WTC11 (cell line): Measurements from ENCODE around the gene NUDCD3. TPM values are rescaled to one million over a fixed set of nuclear protein-coding genes. Genes with fewer than 3 reads are reported as not detected.

Experiments
- ATAC-seq: fragments of 200-7000 bp; cut with Tn5 transposase; 2 replicates; pipeline ENCODE4 v1.10.0; 2021; ENCODE audit warnings: mild to moderate bottlenecking, moderate library complexity
- CTCF ChIA-PET: fragments of 300-600 bp; sonication (Branson Sonifier 250); formaldehyde crosslinking; loops from one replicate; lab custom pipeline; 2021; ENCODE audit warnings: antibody characterized with exemption; lab: Charles Lee
- POLR2A ChIA-PET: fragments of 350-600 bp; sonication (Branson Sonifier 250); formaldehyde crosslinking; loops from one replicate; lab custom pipeline; 2021; ENCODE audit warnings: antibody characterized with exemption; lab: Charles Lee
- DNase-seq: peaks from one replicate; pipeline ENCODE4 v3.0.0; 2021; ENCODE audit warnings: low spot score
- H3K27ac Mint-ChIP-seq: 2 replicates; pipeline ENCODE4 v1.8.0; 2021; ENCODE audit warnings: mixed read lengths
- H3K27me3 Mint-ChIP-seq: 2 replicates; pipeline ENCODE4 v1.8.0; 2021; ENCODE audit warnings: low read depth, mild to moderate bottlenecking, moderate library complexity, mixed read lengths
- H3K36me3 Mint-ChIP-seq: 2 replicates; pipeline ENCODE4 v1.8.0; 2021; ENCODE audit warnings: mixed read lengths
- H3K4me1 Mint-ChIP-seq: 2 replicates; pipeline ENCODE4 v1.8.0; 2022; ENCODE audit warnings: mixed read lengths
- H3K4me3 Mint-ChIP-seq: 2 replicates; pipeline ENCODE4 v1.8.0; 2021; ENCODE audit warnings: mild to moderate bottlenecking, moderate library complexity, mixed read lengths
- H3K9me3 Mint-ChIP-seq: 2 replicates; pipeline ENCODE4 v1.8.0; 2021; ENCODE audit warnings: mixed read lengths
- ATF3 ChIP-seq: sonication (generic); formaldehyde crosslinking; conservative IDR thresholded peaks from 2 replicates; pipeline ENCODE4 v1.8.1; 2022; ENCODE audit warnings: mild to moderate bottlenecking, missing genetic modification reagents
- CREB1 ChIP-seq: sonication (generic); formaldehyde crosslinking; IDR thresholded peaks from 2 replicates; pipeline ENCODE4 v1.8.0; 2023; ENCODE audit warnings: mild to moderate bottlenecking, missing genetic modification reagents
- CTCF ChIP-seq: fragments of 200-600 bp; IDR thresholded peaks from 2 replicates; pipeline ENCODE4 v1.8.0; 2022; ENCODE audit warnings: antibody characterized with exemption
- EMX1 ChIP-seq: fragments of 250-450 bp; sonication (Bioruptor Pico); IDR thresholded peaks from 2 replicates; pipeline ENCODE4 v1.8.0; 2021; ENCODE audit warnings: mild to moderate bottlenecking
- FOXK1 ChIP-seq: sonication (generic); formaldehyde crosslinking; IDR thresholded peaks from 2 replicates; pipeline ENCODE4 v1.8.0; 2022; ENCODE audit warnings: mild to moderate bottlenecking, moderate library complexity, missing genetic modification reagents
- FOXP4 ChIP-seq: sonication (generic); formaldehyde crosslinking; IDR thresholded peaks from 2 replicates; pipeline ENCODE4 v1.8.0; 2022; ENCODE audit warnings: mild to moderate bottlenecking, missing genetic modification reagents
- GTF2I ChIP-seq: fragments of 250-450 bp; sonication (Bioruptor Pico); conservative IDR thresholded peaks from 2 replicates; pipeline ENCODE4 v1.4.0; 2021; ENCODE audit warnings: mild to moderate bottlenecking
- IRF1 ChIP-seq: sonication (generic); formaldehyde crosslinking; IDR thresholded peaks from 2 replicates; pipeline ENCODE4 v1.8.0; 2023; ENCODE audit warnings: missing genetic modification reagents
- NFYB ChIP-seq: sonication (generic); formaldehyde crosslinking; conservative IDR thresholded peaks from 2 replicates; pipeline ENCODE4 v1.8.0; 2022; ENCODE audit warnings: low read depth, missing genetic modification reagents
- NR1H2 ChIP-seq: sonication (generic); formaldehyde crosslinking; IDR thresholded peaks from 2 replicates; pipeline ENCODE4 v1.9.0; 2021; ENCODE audit warnings: mild to moderate bottlenecking, moderate library complexity, missing genetic modification reagents
- SMAD3 ChIP-seq: sonication (generic); formaldehyde crosslinking; IDR thresholded peaks from 2 replicates; pipeline ENCODE4 v1.8.0; 2022; ENCODE audit warnings: missing genetic modification reagents, mild to moderate bottlenecking, borderline replicate concordance
- STAT6 ChIP-seq: sonication (generic); formaldehyde crosslinking; conservative IDR thresholded peaks from 2 replicates; pipeline ENCODE4 v1.8.1; 2023; ENCODE audit warnings: mild to moderate bottlenecking, low read depth, missing genetic modification reagents, moderate library complexity
- ZNF512 ChIP-seq: sonication (generic); formaldehyde crosslinking; IDR thresholded peaks from 2 replicates; pipeline ENCODE4 v1.8.1; 2022; ENCODE audit warnings: missing genetic modification reagents, borderline replicate concordance
- ZNF532 ChIP-seq: fragments of 250-450 bp; sonication (Bioruptor Pico); IDR thresholded peaks from 2 replicates; pipeline ENCODE4 v1.9.0; 2021; ENCODE audit warnings: mild to moderate bottlenecking, borderline replicate concordance
- total RNA-seq: library from RNA; stranded (reverse); gene quantifications from 3 replicates; pipeline ENCODE4 v1.2.3, GENCODE V29; 2021

Gene NUDCD3
- total RNA-seq, 1 experiment from 2014 or later: 71.8 TPM

- no peak for TF ChIP-seq NFYB (CRISPR knock-in tag)
- TF ChIP-seq EMX1 (CRISPR knock-in tag): no peak
- TF ChIP-seq ZNF512 (CRISPR knock-in tag): no peak
- no peak for TF ChIP-seq NR1H2
- TF ChIP-seq CREB1: no peak
- TF ChIP-seq STAT6: no peak
- no peak for TF ChIP-seq GTF2I (CRISPR knock-in tag)
- no peak for TF ChIP-seq FOXK1 (CRISPR knock-in tag)
- no peak for TF ChIP-seq CTCF
Measured at GRCh38 chr7:44512736-44513135, 22.3 kb upstream of the NUDCD3 start (continued).

- ATAC-seq: no peak
- ChIA-PET POLR2A (no interaction called here), CTCF (no interaction called here)
Measured at GRCh38 chr7:44511863-44512468, 21.5 kb upstream of the NUDCD3 start.

GRCh38 chr7:44511236-44511635 lies 20.8 kb upstream of the NUDCD3 start:
- Mint-ChIP-seq H3K4me1 (no peaks in the 10 kb centered on the region), H3K36me3 (peaks cover 5% of the 10 kb centered on the region), H3K27ac (no peak overlapping the region)
- TF ChIP-seq ATF3 (CRISPR knock-in tag) (no peak), ZNF532 (CRISPR knock-in tag) (no peak), SMAD3 (CRISPR knock-in tag) (no peak)

More at GRCh38 chr7:44511863-44512468, 21.5 kb upstream of the NUDCD3 start:
- H3K9me3 Mint-ChIP-seq: peaks cover 21% of the 10 kb centered on the region
- H3K36me3 Mint-ChIP-seq: peaks cover 2% of the 10 kb centered on the region
- H3K4me1 Mint-ChIP-seq: no peaks in the 10 kb centered on the region
- TF ChIP-seq IRF1 (CRISPR knock-in tag) (no peak), FOXP4 (CRISPR knock-in tag) (no peak)
- TF ChIP-seq, all 79 proteins: peak for 0
- Mint-ChIP-seq H3K4me3 (no peak overlapping the region), H3K27ac (no peak overlapping the region), H3K27me3 (peaks cover 12% of the 10 kb centered on the region)
- DNase-seq: no peak

More at GRCh38 chr7:44511236-44511635, 20.8 kb upstream of the NUDCD3 start:
- ChIA-PET CTCF (no interaction called here), POLR2A (no interaction called here)
- ATAC-seq: no peak
- no peak overlapping the region for H3K4me3 Mint-ChIP-seq
- H3K27me3 Mint-ChIP-seq: peaks cover 19% of the 10 kb centered on the region
- no peak for DNase-seq
- peaks cover 27% of the 10 kb centered on the region for H3K9me3 Mint-ChIP-seq
